Stimulated activated CD4-positive, alpha-beta T cell treated with anti-CD3 and anti-CD28 coated beads, Interleukin-4, amount 100 ng/mL, for 4 hours (primary cell): ENCODE measurements around the gene IGFBP5.
A peak's percentile ranks its signal among the peaks of the same experiment; 100 is the strongest.

Experiments
- DNase-seq, 2 experiments: peaks; one replicate each; pipeline ENCODE4 v3.0.0-alpha.2; 2020

The IGFBP5 gene

GRCh38 chr2:216713691-216714336, 18.5 kb upstream of the IGFBP5 start:
- DNase-seq, result no peak

GRCh38 chr2:216711348-216711747, 16.0 kb upstream of the IGFBP5 start:
- no peak for DNase-seq

GRCh38 chr2:216710551-216711301, 15.4 kb upstream of the IGFBP5 start:
- no peak for DNase-seq

GRCh38 chr2:216702756-216703155, 7.4 kb upstream of the IGFBP5 start:
- DNase-seq, result no peak

GRCh38 chr2:216701544-216701943, 6.2 kb upstream of the IGFBP5 start:
- DNase-seq, result no peak

GRCh38 chr2:216700781-216701180, 5.4 kb upstream of the IGFBP5 start:
- no peak for DNase-seq

GRCh38 chr2:216700088-216700567, 4.8 kb upstream of the IGFBP5 start:
- DNase-seq, result no peak

GRCh38 chr2:216698895-216699294, 3.5 kb upstream of the IGFBP5 start:
- no peak for DNase-seq

- DNase-seq, result no peak
Observed at GRCh38 chr2:216698293-216698692, 2.9 kb upstream of the IGFBP5 start.

GRCh38 chr2:216696751-216697560, 1.6 kb upstream of the IGFBP5 start:
- no peak for DNase-seq

- no peak for DNase-seq
Observed at GRCh38 chr2:216696321-216696720, 972 bp upstream of the IGFBP5 start.

GRCh38 chr2:216694826-216695217, 527 bp downstream of the IGFBP5 start:
- DNase-seq, result no peak

GRCh38 chr2:216694082-216694825, 1.1 kb downstream of the IGFBP5 start:
- peak in 1 of 2 experiments; percentile 39 for DNase-seq

GRCh38 chr2:216693414-216694080, 1.8 kb downstream of the IGFBP5 start:
- DNase-seq, result no peak

- DNase-seq, result peak; percentile 60 to 68
Observed at GRCh38 chr2:216692636-216693413, 2.5 kb downstream of the IGFBP5 start.

- no peak for DNase-seq
Observed at GRCh38 chr2:216690853-216691741, 4.3 kb downstream of the IGFBP5 start.

GRCh38 chr2:216690456-216690852, 4.9 kb downstream of the IGFBP5 start:
- no peak for DNase-seq

GRCh38 chr2:216689397-216689796, 6.0 kb downstream of the IGFBP5 start:
- no peak for DNase-seq

- no peak for DNase-seq
Observed at GRCh38 chr2:216688731-216689340, 6.5 kb downstream of the IGFBP5 start.

- DNase-seq, result no peak
Observed at GRCh38 chr2:216687646-216688045, 7.7 kb downstream of the IGFBP5 start.
